Measurements from ENCODE around the gene EIF4E3.

EIF4E3 gene

GRCh38 chr3:71625676-71626075 lies 99.5 kb downstream of the EIF4E3 start:
- TF ChIP-seq, protein P1, sequence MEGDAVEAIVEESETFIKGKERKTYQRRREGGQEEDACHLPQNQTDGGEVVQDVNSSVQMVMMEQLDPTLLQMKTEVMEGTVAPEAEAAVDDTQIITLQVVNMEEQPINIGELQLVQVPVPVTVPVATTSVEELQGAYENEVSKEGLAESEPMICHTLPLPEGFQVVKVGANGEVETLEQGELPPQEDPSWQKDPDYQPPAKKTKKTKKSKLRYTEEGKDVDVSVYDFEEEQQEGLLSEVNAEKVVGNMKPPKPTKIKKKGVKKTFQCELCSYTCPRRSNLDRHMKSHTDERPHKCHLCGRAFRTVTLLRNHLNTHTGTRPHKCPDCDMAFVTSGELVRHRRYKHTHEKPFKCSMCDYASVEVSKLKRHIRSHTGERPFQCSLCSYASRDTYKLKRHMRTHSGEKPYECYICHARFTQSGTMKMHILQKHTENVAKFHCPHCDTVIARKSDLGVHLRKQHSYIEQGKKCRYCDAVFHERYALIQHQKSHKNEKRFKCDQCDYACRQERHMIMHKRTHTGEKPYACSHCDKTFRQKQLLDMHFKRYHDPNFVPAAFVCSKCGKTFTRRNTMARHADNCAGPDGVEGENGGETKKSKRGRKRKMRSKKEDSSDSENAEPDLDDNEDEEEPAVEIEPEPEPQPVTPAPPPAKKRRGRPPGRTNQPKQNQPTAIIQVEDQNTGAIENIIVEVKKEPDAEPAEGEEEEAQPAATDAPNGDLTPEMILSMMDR (conservative IDR thresholded peaks at IDR 0.05; ENCODE audit: control insufficient read depth, insufficient read depth, low read depth, low read length) = no peak
- peak; percentile 27 for DNase-seq (ENCODE audit: low read depth)
- H3K4me3 ChIP-seq (ENCODE audit: control insufficient read depth, low read depth, low read length) = no peak overlapping the region
